H9 (cell line): ENCODE measurements around the gene EHMT2. TPM values are rescaled to one million over a fixed set of nuclear protein-coding genes. Genes with fewer than 3 reads are reported as not detected.

Experiments
- DNase-seq: peaks from one replicate; pipeline ENCODE4 v3.0.0-alpha.2; 2017
- H2AFZ ChIP-seq: one replicate; pipeline ENCODE4 v1.6.1; 2013; ENCODE audit warnings: mild to moderate bottlenecking, low read length, control low read depth, moderate library complexity
- H2AK5ac ChIP-seq: 2 replicates; pipeline ENCODE4 v1.6.1; 2013; ENCODE audit warnings: low read length, control low read depth, mixed read lengths; ENCODE audit not compliant: insufficient read length
- H2BK120ac ChIP-seq: one replicate; pipeline ENCODE4 v1.6.1; 2013; ENCODE audit warnings: low read depth, mild to moderate bottlenecking, low read length, control low read depth, inconsistent platforms; ENCODE audit not compliant: poor library complexity, severe bottlenecking
- H2BK12ac ChIP-seq: 2 replicates; pipeline ENCODE4 v1.6.1; 2013; ENCODE audit warnings: low read length, control low read depth, mixed read lengths, low read depth; ENCODE audit not compliant: insufficient read length
- H2BK15ac ChIP-seq: 2 replicates; pipeline ENCODE4 v1.6.1; 2013; ENCODE audit warnings: low read depth, low read length, control low read depth
- H2BK20ac ChIP-seq: one replicate; pipeline ENCODE4 v1.6.1; 2013; ENCODE audit warnings: low read depth, mild to moderate bottlenecking, low read length, control low read depth, inconsistent platforms; ENCODE audit not compliant: poor library complexity, severe bottlenecking
- H2BK5ac ChIP-seq: 2 replicates; pipeline ENCODE4 v1.6.1; 2013; ENCODE audit warnings: low read length, control low read depth, mixed read lengths; ENCODE audit not compliant: insufficient read length
- H3K14ac ChIP-seq: 2 replicates; pipeline ENCODE4 v1.6.1; 2013; ENCODE audit warnings: low read length, control low read depth; ENCODE audit not compliant: insufficient read depth
- H3K18ac ChIP-seq: 2 replicates; pipeline ENCODE4 v1.6.1; 2013; ENCODE audit warnings: low read depth, mild to moderate bottlenecking, mixed read lengths, low read length, control low read depth; ENCODE audit not compliant: insufficient read length
- H3K23ac ChIP-seq: 2 replicates; pipeline ENCODE4 v1.6.1; 2013; ENCODE audit warnings: low read length, control low read depth, mixed read lengths, low read depth; ENCODE audit not compliant: insufficient read length
- H3K23me2 ChIP-seq: 2 replicates; pipeline ENCODE4 v1.6.1; 2013; ENCODE audit warnings: low read depth, mild to moderate bottlenecking, mixed read lengths, low read length, control low read depth; ENCODE audit not compliant: insufficient read length, poor library complexity, severe bottlenecking
- H3K27ac ChIP-seq: 2 replicates; pipeline ENCODE4 v1.5.1; 2013; ENCODE audit warnings: low read length, control low read depth, mixed read lengths, low read depth; ENCODE audit not compliant: insufficient read length
- H3K27me3 ChIP-seq: 2 replicates; pipeline ENCODE4 v1.6.1; 2013; ENCODE audit warnings: low read length, control low read depth, inconsistent platforms; ENCODE audit not compliant: insufficient read depth
- H3K4ac ChIP-seq: 2 replicates; pipeline ENCODE4 v1.6.1; 2013; ENCODE audit warnings: low read depth, mild to moderate bottlenecking, control low read depth, inconsistent platforms, low read length, moderate library complexity
- H3K4me1 ChIP-seq: 2 replicates; pipeline ENCODE4 v1.6.1; 2013; ENCODE audit warnings: low read length, control low read depth, inconsistent platforms; ENCODE audit not compliant: insufficient read depth
- H3K4me2 ChIP-seq: 2 replicates; pipeline ENCODE4 v1.6.1; 2013; ENCODE audit warnings: low read length, control low read depth, mixed read lengths; ENCODE audit not compliant: insufficient read length, insufficient read depth
- H3K56ac ChIP-seq: 2 replicates; pipeline ENCODE4 v1.6.1; 2013; ENCODE audit warnings: low read depth, mild to moderate bottlenecking, mixed read lengths, low read length, control low read depth; ENCODE audit not compliant: insufficient read length
- H3K79me1 ChIP-seq: 2 replicates; pipeline ENCODE4 v1.6.1; 2013; ENCODE audit warnings: low read depth, mild to moderate bottlenecking, moderate library complexity, low read length, control low read depth, inconsistent platforms; ENCODE audit not compliant: insufficient read depth, poor library complexity, severe bottlenecking
- H3K79me2 ChIP-seq: 2 replicates; pipeline ENCODE4 v1.6.1; 2013; ENCODE audit warnings: low read length, control low read depth, inconsistent platforms; ENCODE audit not compliant: insufficient read depth
- H3K9ac ChIP-seq: 2 replicates; pipeline ENCODE4 v1.6.1; 2013; ENCODE audit warnings: low read length, control low read depth, mixed read lengths; ENCODE audit not compliant: insufficient read length; ENCODE audit errors: extremely low read depth
- H3K9me3 ChIP-seq: one replicate; pipeline ENCODE4 v1.6.1; 2013; ENCODE audit warnings: low read depth, low read length, inconsistent platforms; ENCODE audit not compliant: control insufficient read depth
- H3T11ph ChIP-seq: one replicate; pipeline ENCODE4 v1.6.1; 2013; ENCODE audit warnings: mild to moderate bottlenecking, low read length, control low read depth, inconsistent platforms
- H4K20me1 ChIP-seq: one replicate; pipeline ENCODE4 v1.6.1; 2013; ENCODE audit not compliant: control insufficient read depth, insufficient read length, insufficient read depth
- H4K5ac ChIP-seq: 2 replicates; pipeline ENCODE4 v1.6.1; 2013; ENCODE audit warnings: low read depth, mild to moderate bottlenecking, mixed read lengths, low read length, control low read depth; ENCODE audit not compliant: insufficient read length
- H4K8ac ChIP-seq: replicated peaks from 2 replicates; pipeline ENCODE4 v1.6.1; 2013; ENCODE audit warnings: low read length, control low read depth, mixed read lengths, low read depth; ENCODE audit not compliant: insufficient read length
- H4K91ac ChIP-seq: 2 replicates; pipeline ENCODE4 v1.6.1; 2013; ENCODE audit warnings: low read depth, mild to moderate bottlenecking, moderate library complexity, mixed read lengths, low read length, control low read depth; ENCODE audit not compliant: insufficient read length
- H3K27ac Mint-ChIP-seq, 3 experiments: 2 replicates in 2 of 3; 3 replicates in 1 of 3; pipeline ENCODE4 v1.8.0; 2020 to 2021; ENCODE audit warnings: mixed read lengths in 3 of 3, mild to moderate bottlenecking in 1 of 3, moderate library complexity in 1 of 3
- H3K27me3 Mint-ChIP-seq: 2 replicates; pipeline ENCODE4 v1.8.0; 2021; ENCODE audit warnings: low read depth, mild to moderate bottlenecking, moderate library complexity, mixed read lengths
- H3K36me3 Mint-ChIP-seq, 3 experiments: 2 replicates in 2 of 3; 3 replicates in 1 of 3; pipeline ENCODE4 v1.8.0; 2020 to 2021; ENCODE audit warnings: low read depth in 3 of 3, mixed read lengths in 3 of 3; ENCODE audit not compliant: insufficient read depth in 1 of 3
- H3K4me1 Mint-ChIP-seq, 2 experiments: 2 replicates each; pipeline ENCODE4 v1.8.0; 2020; ENCODE audit warnings: mixed read lengths in 2 of 2
- H3K4me3 Mint-ChIP-seq, 2 experiments: 2 replicates in 1 of 2; 3 replicates in 1 of 2; pipeline ENCODE4 v1.8.0; 2020 to 2021; ENCODE audit warnings: mild to moderate bottlenecking in 2 of 2, mixed read lengths in 2 of 2, moderate library complexity in 1 of 2
- H3K9me3 Mint-ChIP-seq, 2 experiments: 2 replicates in 1 of 2; 3 replicates in 1 of 2; pipeline ENCODE4 v1.8.0; 2020; ENCODE audit warnings: mild to moderate bottlenecking in 2 of 2, mixed read lengths in 2 of 2, moderate library complexity in 1 of 2
- CTCF ChIP-seq: fragments of 200-600 bp; sonication (generic); conservative IDR thresholded peaks from 3 replicates; pipeline ENCODE4 v1.8.0; 2021; ENCODE audit warnings: antibody characterized with exemption, mild to moderate bottlenecking
- WGBS: extraction: QIAGEN DNeasy Blood & Tissue Kit; methylation state at CpG from one replicate; pipeline ENCODE4 v1.1.7; 2013; ENCODE audit warnings: missing lambda C conversion rate, low lambda C conversion rate, mixed read lengths; ENCODE audit not compliant: insufficient read length; ENCODE audit errors: extremely low coverage; 5-methylcytosine and 5-hydroxymethylcytosine counted together
- total RNA-seq: library from RNA; stranded (reverse); gene quantifications from 2 replicates; pipeline ENCODE4 v1.2.1, GENCODE V29; 2021

The EHMT2 gene
- total RNA-seq, 1 experiment from 2014 or later, result 124 TPM

GRCh38 chr6:31850765-31851484 is 46.6 kb downstream of the EHMT2 start:
- H3K9me3 Mint-ChIP-seq, result peaks cover 11 to 12% of the 10 kb centered on the region in 2 experiments
- DNase-seq, result no peak
- Histone ChIP-seq H3K9ac (no peak overlapping the region), H2BK120ac (no peak overlapping the region), H3K56ac (no peak overlapping the region), H3K23me2 (no peaks in the 10 kb centered on the region), H3K18ac (no peak overlapping the region), H4K20me1 (no peaks in the 10 kb centered on the region), H3K79me1 (no peaks in the 10 kb centered on the region), H3K4me2 (no peak overlapping the region), H3K79me2 (no peaks in the 10 kb centered on the region), H4K91ac (no peak overlapping the region), H3K23ac (no peak overlapping the region), H2AFZ (no peak overlapping the region), H2BK20ac (no peak overlapping the region), H2BK15ac (no peak overlapping the region), H3K4me1 (no peaks in the 10 kb centered on the region), H4K5ac (no peak overlapping the region), H3K14ac (no peak overlapping the region), H3T11ph (no peak overlapping the region), H2BK12ac (no peak overlapping the region), H3K9me3 (no peaks in the 10 kb centered on the region), H4K8ac (no peak overlapping the region), H3K27me3 (no peaks in the 10 kb centered on the region), H3K4ac (no peak overlapping the region), H2BK5ac (no peak overlapping the region), H3K27ac (no peak overlapping the region), H2AK5ac (no peak overlapping the region)
- H3K4me1 Mint-ChIP-seq, result 0 out of 4 replicates have a peak, but pooled peaks cover 0 to 2% of the 10 kb centered on the region in 2 experiments
- H3K36me3 Mint-ChIP-seq, result peaks cover 10 to 12% (median 12%) of the 10 kb centered on the region in 3 experiments; a peak in 6 of 7 replicates
- no peak overlapping the region for H3K4me3 Mint-ChIP-seq
- no peak for TF ChIP-seq CTCF
- WGBS, result no CpG with 5 or more reads among the region's 2 CpGs
- H3K27me3 Mint-ChIP-seq, result no peaks in the 10 kb centered on the region
- H3K27ac Mint-ChIP-seq, result no peak overlapping the region
